ENCODE results near the gene DDX52. TPM values are rescaled to one million over a fixed set of nuclear protein-coding genes. Genes with fewer than 3 reads are reported as not detected.

The DDX52 gene
- total and polyA plus RNA-seq, 2 of the 8 experiments (the other 6 are each of a cell fraction or from before 2014, with no cell fraction given) = 10.0 to 45.9 TPM

DNA sequence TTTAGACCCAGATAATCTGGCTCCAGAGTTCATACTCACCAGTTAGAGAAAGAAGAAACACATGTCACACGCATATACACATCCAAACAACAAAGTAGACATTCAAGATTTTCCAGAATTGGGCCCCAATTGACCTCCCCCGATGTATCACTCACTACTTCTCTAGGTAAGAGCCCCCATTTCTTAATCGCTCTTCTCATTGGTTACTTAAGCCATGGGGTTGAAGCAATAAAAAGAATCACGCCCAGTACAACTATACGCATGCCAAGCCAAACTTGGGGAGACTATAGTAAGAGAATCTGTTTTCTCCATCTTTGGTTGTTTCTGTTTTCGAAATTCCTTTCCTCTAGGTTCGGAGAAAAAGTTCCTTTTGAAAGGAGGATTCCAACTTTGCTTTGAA lies 565 bp downstream of the DDX52 start:
- Histone ChIP-seq H2BK15ac (ENCODE audit: low read length) (no peak overlapping the region), H4K5ac (ENCODE audit: insufficient read length, low read depth, low read length) (no peak overlapping the region), H4K8ac (ENCODE audit: extremely low read depth, insufficient read depth, low read length) (no peak overlapping the region), H3K27me3 (replicated peaks in 1 of 4; ENCODE audit: control insufficient read depth in 3 of 4, extremely low read depth in 1 of 4, insufficient read depth in 3 of 4, low read length in 3 of 4) (peaks cover 0 to 2% (median 0%) of the 10 kb centered on the region in 4 experiments; a peak in 2 of 7 replicates), H2BK12ac (ENCODE audit: low read depth, low read length) (no peak overlapping the region), H3K18ac (ENCODE audit: extremely low read depth, low read length) (no peak overlapping the region), H2BK120ac (replicated peaks; ENCODE audit: low read depth, low read length) (no peak overlapping the region), H3K56ac (replicated peaks; ENCODE audit: insufficient read length, low read depth, low read length) (no peak overlapping the region), H3K9ac (replicated peaks in 1 of 4; ENCODE audit: extremely low read depth in 1 of 4, low read depth in 3 of 4, low read length in 3 of 4) (peak overlapping the region; percentile 80 to 91 (median 85)), H4K20me1 (replicated peaks in 1 of 2; ENCODE audit: control insufficient read depth in 1 of 2, insufficient read depth in 2 of 2, low read length in 2 of 2) (no peaks in the 10 kb centered on the region), H3K27ac (ENCODE audit: low read depth, low read length) (peak overlapping the region; percentile 87), H2AFZ (ENCODE audit: low read length) (peak overlapping the region; percentile 47), H3K14ac (ENCODE audit: insufficient read length) (no peak overlapping the region), H2AK5ac (ENCODE audit: low read depth, low read length) (no peak overlapping the region), H2BK5ac (ENCODE audit: low read depth, low read length) (no peak overlapping the region), H3K4me3 (ENCODE audit: extremely low read depth in 1 of 4, insufficient read depth in 2 of 4, low read depth in 3 of 4, low read length in 4 of 4) (peak overlapping the region; percentile 78 to 92 (median 83)), H3K36me3 (ENCODE audit: control insufficient read depth in 2 of 4, insufficient read depth in 4 of 4, low read length in 3 of 4) (peaks cover 3 to 10% (median 5%) of the 10 kb centered on the region in 4 experiments; a peak in 4 of 8 replicates), H3K23me2 (ENCODE audit: low read depth, low read length) (no peaks in the 10 kb centered on the region), H3K9me3 (ENCODE audit: insufficient read depth in 2 of 2, low read depth in 1 of 2, low read length in 1 of 2) (no peaks in the 10 kb centered on the region), H3K4ac (replicated peaks; ENCODE audit: insufficient read length, low read depth, low read length) (no peak overlapping the region), H3K4me1 (replicated peaks in 1 of 4; ENCODE audit: control insufficient read depth in 3 of 4, insufficient read depth in 4 of 4, low read length in 3 of 4) (peaks cover 0 to 3% (median under 1%) of the 10 kb centered on the region in 4 experiments; a peak in 1 of 7 replicates), H2BK20ac (ENCODE audit: low read length) (no peak overlapping the region), H3K4me2 (ENCODE audit: insufficient read depth in 1 of 2, low read depth in 2 of 2, low read length in 2 of 2) (peak overlapping the region; percentile 50 to 71), H4K91ac (replicated peaks; ENCODE audit: insufficient read length, low read length) (no peak overlapping the region), H3K79me2 (ENCODE audit: control insufficient read depth in 1 of 2, insufficient read depth in 2 of 2, low read length in 2 of 2) (peaks cover 4 to 46% of the 10 kb centered on the region in 2 experiments), H3K79me1 (ENCODE audit: low read depth, low read length) (no peaks in the 10 kb centered on the region), H3K23ac (ENCODE audit: insufficient read length) (no peak overlapping the region)
- 7% methylated on average over 7 of the region's 7 CpGs; no CpG with 5 or more reads in 1 of the 2 experiments for WGBS, 2 experiments (ENCODE audit: extremely low coverage in 1 of 2, insufficient coverage in 1 of 2, insufficient read length in 1 of 2, insufficient replicate concordance in 2 of 2, low coverage in 1 of 2, low lambda C conversion rate in 2 of 2, missing lambda C conversion rate in 1 of 2)
- ChIA-PET CTCF (ENCODE audit: partially characterized antibody) (interaction anchor here (0.6 kb wide), 1 partner anchor 101 kb away, joined by 3 read pairs; no protein-coding TSS in a partner anchor), POLR2A (ENCODE audit: partially characterized antibody) (interaction anchor here (2.1 kb wide), 1 partner anchor 33 kb away, joined by 7 read pairs; the partner anchor contains the start of gene SYNRG)
- FAIRE-seq = no peak
- no peak for DNase-seq (ENCODE audit: low read depth in 1 of 2, low spot score in 2 of 2)
- TF ChIP-seq ZNF274 (IDR thresholded peaks at IDR 0.05; ENCODE audit: borderline replicate concordance, extremely low read depth, low read length) (no peak), TAF7 (optimal IDR thresholded peaks at IDR 0.05; ENCODE audit: borderline replicate concordance, low read depth, low read length) (no peak)

All from H1 (cell line).